Peyer's patch (tissue), 4 donors: ENCODE results near the gene RHOA.

Source experiments
- CTCF ChIP-seq, 6 experiments: fragments of 450-650 bp in 4 of 6; fragments of 200-600 bp in 2 of 6; sonication (generic) in 1 of 6; IDR thresholded peaks; one replicate each; pipeline ENCODE4 v1.5.1; 2017 to 2019; ENCODE audit warnings: antibody characterized with exemption in 6 of 6, mild to moderate bottlenecking in 3 of 6, moderate library complexity in 1 of 6
- POLR2A ChIP-seq, 2 donors: fragments of 450-650 bp; IDR thresholded peaks; one replicate each; pipeline ENCODE4 v1.5.1; 2017; ENCODE audit warnings: antibody characterized with exemption in 2 of 2, mild to moderate bottlenecking in 2 of 2, moderate library complexity in 2 of 2

GRCh38 chr3:49403891-49404290 lies 7.9 kb downstream of the RHOA start:
- TF ChIP-seq POLR2A (IDR thresholded peaks at IDR 0.05) (no peak), CTCF (IDR thresholded peaks at IDR 0.05) (no peak)
